GM11168 (cell line): Measurements from ENCODE around the gene TP63.
"Not testable (repeated sequence)": the region's sequence is repeated elsewhere in the genome, so short reads cannot be mapped to it uniquely, and the experiment has no call there.

ENCODE experiments used
- in situ Hi-C: fragments of 300-500 bp; cut with MboI; formaldehyde crosslinking; loops from one replicate; pipeline ENCODE4 v1.12.0; 2022; ENCODE audit warnings: low sequenced_read_pairs; ENCODE audit not compliant: unreplicated experiment

TP63 gene

GRCh38 chr3:189625071-189625470 is 6.1 kb upstream of the TP63 start:
- in situ Hi-C loops: no loop called here

GRCh38 chr3:189625572-189625971 is 5.6 kb upstream of the TP63 start:
- in situ Hi-C loops: no loop called here

DNA sequence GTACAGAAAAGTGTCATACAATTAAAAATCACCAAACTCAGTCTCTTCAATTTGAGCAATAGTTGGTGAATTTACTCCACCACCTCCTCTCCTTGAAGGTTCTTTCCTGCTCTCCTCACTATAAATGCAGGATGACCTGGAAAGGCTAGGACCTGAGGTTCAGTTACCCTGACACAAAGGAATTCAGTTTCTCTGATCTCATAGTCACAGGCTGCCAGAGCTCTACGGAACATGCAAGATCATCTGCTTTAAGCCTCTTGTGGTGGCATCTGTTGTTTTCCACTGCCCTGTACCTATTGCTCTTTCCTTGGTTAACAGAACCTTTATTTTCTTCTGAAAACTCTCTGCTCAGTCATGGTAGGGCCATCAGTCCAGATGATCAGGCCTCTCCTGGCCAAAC is 4.9 kb upstream of the TP63 start:
- in situ Hi-C loops: no loop called here

DNA sequence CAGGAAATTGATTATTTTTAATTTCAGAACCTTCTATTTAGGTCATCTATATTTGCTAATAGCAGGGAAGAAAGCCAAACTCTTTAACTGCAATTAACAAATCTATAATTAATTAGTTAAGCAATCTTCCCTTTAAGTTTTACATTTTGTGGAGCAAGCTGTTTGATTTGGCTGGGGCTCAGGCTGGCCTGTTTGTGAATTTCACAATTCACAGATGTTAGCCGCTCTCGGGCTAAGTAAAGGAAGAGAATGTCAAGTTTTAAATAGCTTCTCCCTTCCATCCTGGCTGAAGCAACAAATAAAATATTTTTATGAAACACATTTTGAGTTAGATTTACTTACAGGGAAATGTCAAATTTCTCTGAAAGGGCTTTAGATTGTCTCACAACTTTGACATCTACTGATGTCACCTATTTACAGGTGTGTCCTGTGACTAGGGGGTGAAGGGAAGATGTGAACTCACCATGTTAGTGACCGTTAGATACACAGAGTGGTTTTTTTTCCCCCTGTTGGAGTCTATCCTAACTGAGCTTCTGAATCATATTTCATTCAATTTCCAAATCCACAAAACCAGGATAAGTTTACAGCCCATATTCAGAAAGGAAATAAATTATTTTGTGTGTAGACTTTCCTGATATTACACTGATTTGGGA is 1.3 kb upstream of the TP63 start:
- in situ Hi-C loops: no loop called here

DNA sequence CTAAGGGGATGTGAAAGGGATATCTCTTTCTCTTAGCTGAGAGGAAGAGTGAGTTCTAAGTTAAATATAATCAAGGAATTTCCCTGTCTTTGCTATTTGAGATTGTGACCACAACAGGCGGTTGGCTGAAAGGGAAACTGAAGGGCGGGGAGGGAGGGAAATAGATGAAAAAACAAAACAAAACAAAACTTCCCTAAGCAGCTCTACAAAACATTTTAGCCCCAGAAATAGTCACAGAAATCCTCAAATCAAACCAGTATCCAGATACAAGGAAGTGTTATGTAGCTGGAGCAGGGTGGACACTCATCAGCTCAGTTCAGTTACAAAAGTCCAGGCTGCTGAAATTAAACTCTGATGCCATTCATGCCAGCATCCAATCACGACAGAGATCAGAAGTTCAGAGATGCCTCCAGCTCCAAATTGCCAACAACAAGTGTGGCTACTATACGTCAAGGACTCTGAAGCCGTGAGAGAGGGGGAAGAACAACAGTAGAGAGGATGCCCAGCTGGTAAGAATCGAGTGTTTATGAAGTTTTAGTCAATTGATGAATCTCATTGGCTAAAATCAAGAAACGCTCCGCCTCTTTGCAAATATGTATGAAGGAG is 319 bp upstream of the TP63 start:
- in situ Hi-C loops: no loop called here

- in situ Hi-C loops: no loop called here
Measured at GRCh38 chr3:189631409-189631808, 220 bp downstream of the TP63 start.

- in situ Hi-C loops: no loop called here
Measured at GRCh38 chr3:189632242-189632641, 1.1 kb downstream of the TP63 start.

DNA sequence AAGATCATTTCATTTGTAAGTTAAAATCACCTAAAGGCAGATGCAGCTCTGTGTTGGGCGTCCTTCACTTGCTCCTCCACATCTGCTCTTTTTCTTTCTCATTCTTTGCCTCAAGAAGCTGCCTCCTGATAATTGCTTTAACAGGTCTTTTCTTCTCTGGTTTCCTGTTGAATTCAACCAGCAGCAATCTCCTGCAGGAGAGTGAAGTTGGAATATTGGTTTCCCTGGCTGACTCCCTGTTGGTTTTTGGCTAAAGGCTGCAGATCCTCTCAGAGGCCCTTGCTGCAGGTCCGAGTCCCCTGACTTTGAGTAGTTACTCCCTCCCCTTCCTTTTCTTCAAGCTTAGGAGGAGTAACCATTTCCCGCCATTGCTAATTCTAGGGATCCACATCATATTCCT is 4.2 kb downstream of the TP63 start:
- in situ Hi-C loops: no loop called here

- in situ Hi-C loops: no loop called here
Measured at GRCh38 chr3:189636048-189636447, 4.9 kb downstream of the TP63 start.

- in situ Hi-C loops: no loop called here
Measured at GRCh38 chr3:189637750-189638149, 6.6 kb downstream of the TP63 start.

DNA sequence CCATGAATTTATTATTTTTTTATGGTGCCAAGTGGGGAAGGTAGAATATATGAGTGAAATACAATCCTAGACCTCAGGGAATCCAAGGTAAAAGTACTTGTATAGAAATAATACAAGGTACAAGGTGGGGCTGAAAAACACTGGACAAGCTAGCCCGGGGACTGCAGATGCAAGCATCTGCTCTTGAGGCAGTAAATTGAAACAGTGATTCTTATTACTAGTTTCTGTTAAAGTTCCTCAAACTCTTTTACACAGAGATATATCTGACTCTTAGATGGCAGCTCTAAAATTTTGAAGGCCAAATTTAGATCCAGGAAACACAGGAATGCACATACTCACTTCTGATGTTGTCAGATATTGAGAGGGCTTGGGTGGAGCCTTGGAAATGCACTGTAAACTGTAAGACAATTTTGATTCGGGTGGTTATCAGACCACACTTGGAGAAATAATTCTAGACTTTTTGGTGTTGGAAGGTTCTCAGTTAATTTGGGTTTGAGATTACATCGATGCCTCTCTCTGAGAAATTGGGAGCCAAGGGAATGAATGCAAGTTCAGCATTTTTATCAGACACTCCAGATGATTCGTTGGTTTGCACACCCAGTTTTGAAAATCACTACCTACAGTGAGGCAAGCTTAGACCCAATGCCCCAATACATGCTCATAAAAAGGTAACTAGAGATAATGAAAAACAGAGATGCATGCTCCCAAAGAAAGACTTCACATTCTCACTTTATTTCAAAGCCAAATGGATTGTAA is 7.3 kb downstream of the TP63 start:
- in situ Hi-C loops: no loop called here

DNA sequence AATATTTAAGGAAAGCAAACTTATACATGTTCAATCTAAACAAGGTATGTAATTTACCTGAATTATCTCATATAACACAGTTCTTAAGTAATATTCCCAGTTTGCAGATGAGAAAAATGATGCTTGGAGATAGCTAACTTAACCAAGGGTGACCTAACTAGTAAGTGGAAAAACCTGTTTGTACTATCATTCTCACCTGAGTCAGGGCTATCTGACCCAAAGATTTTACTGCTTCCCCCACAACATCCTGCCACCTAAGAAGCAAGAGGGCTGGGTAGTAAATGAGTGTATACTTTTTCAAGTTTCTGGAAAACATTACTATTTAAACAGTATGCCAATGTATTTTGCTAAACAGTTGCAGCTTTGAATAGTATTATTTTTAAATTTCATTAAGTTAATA is 10.6 kb downstream of the TP63 start:
- in situ Hi-C loops: no loop called here

GRCh38 chr3:189646853-189647542 is 15.8 kb downstream of the TP63 start:
- in situ Hi-C loops: no loop called here

DNA sequence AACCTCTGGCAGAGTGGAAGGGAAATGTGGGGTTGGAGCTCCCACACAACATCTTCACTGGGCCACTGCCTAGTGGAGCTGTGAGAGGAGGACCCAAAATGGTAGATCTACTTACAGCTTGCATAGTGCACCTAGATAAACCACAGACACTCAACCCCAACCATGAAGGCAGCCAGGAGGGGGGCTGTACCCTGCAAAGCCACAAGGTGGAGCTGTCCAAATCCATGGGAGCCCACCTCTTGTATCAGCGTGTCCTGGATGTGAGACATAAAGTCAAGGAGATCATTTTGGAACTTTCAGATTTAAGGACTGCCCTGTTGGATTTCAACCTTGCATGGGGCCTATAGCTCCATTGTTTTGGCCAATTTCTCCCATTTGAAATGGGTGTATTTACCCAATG is 20.9 kb downstream of the TP63 start:
- in situ Hi-C loops: no loop called here

DNA sequence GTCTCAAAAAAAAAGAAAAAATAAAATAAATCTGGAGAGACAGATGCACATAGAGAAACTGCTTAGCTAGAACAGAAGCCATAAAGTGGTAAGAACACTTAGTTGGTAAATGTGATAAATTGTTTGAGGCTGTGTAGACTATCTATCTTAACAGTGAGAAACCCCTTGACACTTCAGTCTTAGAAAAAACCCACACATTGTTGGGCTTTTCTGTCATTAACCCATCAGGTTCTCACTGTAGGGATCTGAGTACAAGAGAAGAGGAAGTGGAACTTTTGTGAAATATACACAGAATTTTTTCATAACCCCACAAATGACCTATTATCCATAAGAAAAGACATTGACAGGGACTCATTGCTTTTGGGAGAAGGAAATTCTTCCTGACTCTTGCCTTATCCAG is 24.4 kb downstream of the TP63 start:
- in situ Hi-C loops: no loop called here

GRCh38 chr3:189659571-189659970 is 28.4 kb downstream of the TP63 start:
- in situ Hi-C loops: no loop called here

DNA sequence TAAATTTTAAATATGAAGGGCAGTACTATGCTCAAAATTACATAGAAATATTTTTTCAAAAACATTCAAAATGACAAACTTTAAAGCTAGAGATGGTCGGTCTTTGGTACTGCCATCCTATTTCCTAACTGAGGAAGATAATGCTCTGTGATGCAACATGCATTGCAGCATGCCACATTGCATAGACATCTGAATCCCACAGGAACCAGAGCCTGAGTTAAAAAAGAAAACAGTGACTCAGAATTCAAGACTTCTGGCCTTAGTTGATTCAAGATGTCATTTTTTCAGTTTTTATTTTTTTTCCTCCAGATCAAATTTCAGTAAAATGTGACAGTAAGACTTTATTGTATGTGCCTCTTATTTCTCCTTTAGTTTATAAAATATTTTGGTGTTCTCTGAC is 33.1 kb downstream of the TP63 start:
- in situ Hi-C loops: no loop called here

GRCh38 chr3:189672346-189672745 is 41.2 kb downstream of the TP63 start:
- in situ Hi-C loops: not testable (repeated sequence)

DNA sequence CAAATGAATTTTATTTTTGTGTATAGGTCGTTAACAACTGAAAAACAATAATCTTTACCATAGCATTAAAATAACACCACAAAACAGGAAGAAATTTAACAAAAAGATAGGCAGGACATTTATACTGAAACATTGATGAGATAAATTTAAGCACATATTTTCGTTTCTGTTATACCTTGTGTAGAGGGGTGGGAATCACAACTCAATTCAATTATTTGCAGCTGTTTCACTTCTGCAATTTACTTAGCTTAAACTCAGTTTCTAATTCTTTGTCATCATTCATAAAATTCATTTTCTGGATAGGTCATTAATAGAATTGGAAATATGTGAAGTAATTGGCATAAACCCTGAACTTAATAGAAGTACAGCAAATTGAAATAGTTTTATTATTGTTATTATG is 42.3 kb downstream of the TP63 start:
- in situ Hi-C loops: no loop called here

DNA sequence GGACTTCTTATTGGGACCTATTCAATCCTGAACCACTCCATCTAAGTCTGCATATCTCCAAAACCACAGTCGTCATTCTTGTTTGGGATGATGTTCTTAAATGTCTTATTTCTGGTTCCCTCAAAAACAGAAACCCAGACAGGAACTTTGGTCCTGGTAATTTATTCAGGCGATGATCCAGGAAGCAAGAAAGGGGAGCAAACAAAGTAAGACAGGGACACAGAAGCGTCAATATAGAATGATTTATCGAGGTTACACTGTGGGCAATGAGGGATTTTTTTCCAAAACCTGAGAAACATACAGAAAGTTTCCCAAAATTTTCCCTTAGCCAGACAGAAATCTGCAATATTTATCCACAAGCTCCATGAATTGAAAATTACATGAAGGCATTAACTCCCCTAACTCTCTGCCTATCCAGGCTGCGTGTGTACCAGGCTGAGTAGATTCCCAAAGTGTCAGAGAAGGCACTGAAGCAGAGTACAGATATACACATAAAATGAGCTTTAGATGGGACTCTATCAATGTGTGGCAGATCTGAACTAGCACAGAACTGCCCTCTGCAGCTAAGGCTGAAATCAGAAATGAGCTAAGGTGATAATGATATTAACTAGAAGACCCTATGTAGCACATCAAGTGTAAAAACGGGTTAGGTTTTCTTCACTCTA is 43.2 kb downstream of the TP63 start:
- in situ Hi-C loops: no loop called here

DNA sequence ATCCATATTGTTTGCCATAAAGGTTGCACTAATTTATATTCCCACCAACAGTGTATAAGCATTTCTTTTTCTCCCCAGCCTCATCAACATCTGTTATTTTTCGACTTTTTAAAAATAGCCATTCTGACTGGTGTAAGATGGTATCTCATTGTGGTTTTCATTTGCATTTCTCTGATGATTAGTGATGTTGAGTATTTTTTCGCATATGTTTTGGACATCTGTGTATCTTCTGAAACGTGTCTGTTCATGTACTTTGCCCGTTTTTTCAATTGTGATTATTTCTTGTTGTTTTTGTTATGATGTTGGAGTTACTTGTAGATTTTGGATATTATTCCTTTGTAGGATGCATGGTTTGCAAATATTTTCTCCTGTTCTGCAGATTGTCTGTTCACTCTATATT is 46.5 kb downstream of the TP63 start:
- in situ Hi-C loops: no loop called here
